Right hindlimb (tissue), 1 donor: ENCODE data around the gene NUP58.
A peak's percentile ranks its signal among the peaks of the same experiment; 100 is the strongest.

Experiments used
- DNase-seq: peaks from one replicate; pipeline ENCODE4 v3.0.0-alpha.2; 2018

NUP58 gene, protein sequence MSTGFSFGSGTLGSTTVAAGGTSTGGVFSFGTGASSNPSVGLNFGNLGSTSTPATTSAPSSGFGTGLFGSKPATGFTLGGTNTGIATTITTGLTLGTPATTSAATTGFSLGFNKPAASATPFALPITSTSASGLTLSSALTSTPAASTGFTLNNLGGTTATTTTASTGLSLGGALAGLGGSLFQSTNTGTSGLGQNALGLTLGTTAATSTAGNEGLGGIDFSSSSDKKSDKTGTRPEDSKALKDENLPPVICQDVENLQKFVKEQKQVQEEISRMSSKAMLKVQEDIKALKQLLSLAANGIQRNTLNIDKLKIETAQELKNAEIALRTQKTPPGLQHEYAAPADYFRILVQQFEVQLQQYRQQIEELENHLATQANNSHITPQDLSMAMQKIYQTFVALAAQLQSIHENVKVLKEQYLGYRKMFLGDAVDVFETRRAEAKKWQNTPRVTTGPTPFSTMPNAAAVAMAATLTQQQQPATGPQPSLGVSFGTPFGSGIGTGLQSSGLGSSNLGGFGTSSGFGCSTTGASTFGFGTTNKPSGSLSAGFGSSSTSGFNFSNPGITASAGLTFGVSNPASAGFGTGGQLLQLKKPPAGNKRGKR

DNA sequence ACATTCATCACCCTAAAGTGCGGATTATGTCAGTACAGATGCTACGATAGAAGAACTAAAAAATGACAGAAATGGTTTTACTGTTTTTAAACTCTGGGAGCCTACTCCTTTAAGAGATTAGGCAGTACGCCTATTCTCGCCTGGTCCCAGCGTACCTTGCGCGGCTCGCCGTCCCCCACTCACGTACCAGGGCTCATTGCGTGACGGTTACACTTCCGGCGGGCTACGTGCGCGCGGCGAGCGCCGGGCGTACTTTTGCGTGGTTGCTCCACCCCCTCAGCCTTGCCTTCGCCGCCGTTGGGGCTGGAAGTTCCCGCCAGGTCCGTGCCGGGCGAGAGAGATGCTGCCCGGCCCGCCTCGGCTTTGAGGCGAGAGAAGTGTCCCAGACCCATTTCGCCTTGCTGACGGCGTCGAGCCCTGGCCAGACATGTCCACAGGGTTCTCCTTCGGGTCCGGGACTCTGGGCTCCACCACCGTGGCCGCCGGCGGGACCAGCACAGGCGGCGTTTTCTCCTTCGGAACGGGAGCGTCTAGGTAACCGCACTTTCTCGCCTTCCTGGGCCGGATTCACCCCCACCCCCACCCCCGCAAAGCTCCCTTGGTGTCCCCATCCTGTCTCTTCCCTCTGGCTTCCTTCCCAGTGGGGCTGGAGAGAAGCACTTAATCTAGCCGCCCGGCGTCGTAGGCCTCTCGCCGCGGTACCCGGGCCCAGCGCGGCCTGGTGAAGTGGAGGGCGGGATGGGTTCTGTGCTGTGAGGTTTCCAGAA lies at the start of gene NUP58:
NUP58 (plus strand) TSS at position 279 of the 767 bp plus-strand sequence; CDS start at position 428, 149 bp downstream.
- DNase-seq = peak; percentile 97

DNA sequence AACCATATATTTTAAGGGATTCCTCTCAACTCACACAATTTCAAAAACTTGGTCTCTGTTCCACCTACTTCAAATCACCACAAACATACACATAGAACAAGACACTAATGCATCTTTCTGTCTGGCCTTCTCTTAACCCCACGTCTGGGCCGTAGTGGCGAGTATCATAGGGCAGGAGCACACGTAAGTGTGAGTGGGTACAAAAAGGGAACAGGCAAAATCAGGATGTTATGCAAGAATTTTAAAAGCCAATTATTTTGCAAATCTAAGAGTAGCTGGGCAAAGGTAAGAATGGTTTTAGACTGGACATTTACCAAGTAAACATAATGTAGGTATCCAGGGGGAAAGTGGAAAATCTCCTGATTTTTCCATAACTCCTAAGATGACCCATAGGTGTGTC lies 49.2 kb upstream of the NUP58 start:
- DNase-seq = no peak

DNA sequence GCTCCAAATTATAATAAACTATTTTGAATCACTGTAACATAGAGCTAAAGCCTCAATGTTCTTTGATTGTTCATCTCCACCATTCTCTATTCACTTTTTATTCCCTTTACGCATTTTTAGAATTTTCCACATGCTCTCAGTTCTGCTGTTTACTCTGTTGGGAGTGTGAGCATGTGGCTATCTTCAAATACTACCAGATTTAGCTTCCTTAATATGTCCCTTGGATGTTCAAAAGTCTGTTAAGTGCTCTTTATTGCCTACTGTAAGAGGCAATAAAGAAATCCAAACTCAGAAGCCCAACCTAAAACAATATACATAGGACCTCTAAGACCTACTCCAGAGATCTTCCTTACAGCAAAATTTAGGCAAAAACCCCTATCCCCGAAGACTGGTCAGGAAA lies 48.7 kb upstream of the NUP58 start:
- DNase-seq = no peak

DNA sequence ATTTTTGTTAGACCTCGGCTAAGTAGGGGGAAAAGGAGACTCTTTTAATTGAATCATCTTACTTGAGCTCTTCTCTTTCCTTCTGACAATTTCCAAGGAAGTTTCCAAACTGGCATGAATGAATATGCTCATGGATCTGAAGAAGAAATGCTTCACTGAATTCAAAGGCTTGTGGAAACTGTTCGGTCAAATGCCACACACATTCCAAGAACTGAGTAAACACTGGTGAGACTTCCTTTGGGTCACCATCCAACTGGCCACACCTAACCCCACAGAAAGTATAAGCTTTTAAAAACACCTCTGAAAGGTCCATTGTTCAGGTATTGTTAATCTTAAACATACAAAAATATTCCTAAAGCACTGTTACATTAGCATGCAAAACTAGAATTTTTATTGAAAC lies 47.7 kb upstream of the NUP58 start:
- DNase-seq = no peak

DNA sequence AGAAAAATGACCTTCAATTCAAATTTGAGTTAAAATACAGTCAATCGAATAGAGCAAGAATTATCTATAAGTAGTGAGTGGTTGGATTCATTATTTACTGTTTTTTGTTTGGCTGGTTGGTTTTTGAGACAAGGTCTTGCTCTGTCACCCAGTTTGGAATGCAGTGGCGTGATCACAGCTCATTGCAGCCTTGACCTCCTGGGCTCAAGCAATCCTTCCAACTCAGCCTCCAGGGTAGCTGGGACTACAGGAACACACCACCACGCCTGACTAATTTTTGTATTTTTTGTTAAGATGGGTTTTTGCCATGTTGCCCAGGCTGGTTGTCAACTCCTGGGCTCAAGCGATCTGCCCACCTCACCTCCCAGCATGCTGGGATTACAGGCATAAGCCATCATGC lies 39.2 kb upstream of the NUP58 start:
- no peak for DNase-seq

DNA sequence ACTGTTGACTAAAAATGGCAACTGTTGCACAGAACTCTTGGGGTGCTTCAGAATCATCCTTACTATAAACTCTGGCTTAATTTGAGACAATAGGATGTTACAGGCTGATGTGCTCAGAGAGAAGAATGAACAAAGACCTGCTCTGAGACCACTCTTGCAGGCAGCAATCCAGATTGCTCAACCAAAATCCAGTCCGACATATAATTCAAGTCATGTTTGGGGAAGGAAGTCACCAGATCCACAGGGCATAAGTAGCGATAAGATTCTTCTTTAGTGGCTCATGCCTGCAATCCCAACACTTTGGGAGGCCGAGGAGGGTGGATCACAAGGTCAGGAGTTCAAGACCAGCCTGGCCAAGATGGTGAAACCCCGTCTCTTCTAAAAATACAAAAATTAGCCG lies 34.7 kb upstream of the NUP58 start:
- no peak for DNase-seq

DNA sequence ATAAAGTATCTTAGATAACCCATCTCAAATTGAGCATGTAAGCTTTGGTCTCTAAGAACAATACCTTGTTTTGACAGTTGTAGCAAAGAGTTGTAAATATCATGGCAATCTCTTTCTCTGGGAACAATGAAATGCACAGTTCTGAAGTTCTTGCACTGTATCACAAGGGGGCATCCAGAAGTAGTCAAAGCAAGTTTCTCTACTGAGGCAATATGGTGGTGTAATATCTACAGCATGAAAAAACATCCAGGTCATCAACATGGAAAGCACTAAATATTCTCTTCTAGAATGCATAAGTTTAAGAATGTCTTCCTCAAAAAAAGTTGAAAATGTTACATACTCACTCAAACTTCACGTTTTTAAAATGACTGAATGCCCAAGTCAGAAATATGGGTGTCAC lies 33.7 kb upstream of the NUP58 start:
- DNase-seq = no peak

DNA sequence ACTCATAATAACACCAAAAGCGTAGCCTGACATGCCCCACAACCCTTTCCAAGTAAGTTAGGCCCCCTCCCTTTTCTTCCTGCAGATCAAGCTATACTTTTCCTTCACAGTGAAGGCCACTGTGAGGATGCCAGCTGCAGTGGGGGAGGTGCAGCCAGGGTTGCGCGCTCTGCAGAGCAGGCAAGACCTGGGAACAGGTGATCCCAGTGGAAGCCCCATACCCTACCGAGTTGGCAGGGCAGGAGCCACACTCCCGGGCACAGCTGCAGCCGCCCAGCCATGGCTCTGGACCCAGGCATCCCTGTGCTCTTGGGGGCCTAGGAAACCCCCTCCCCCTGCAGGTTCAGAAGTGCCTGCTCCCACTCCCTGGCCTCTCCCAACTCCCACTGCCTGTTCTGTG lies 32.9 kb upstream of the NUP58 start:
- no peak for DNase-seq

DNA sequence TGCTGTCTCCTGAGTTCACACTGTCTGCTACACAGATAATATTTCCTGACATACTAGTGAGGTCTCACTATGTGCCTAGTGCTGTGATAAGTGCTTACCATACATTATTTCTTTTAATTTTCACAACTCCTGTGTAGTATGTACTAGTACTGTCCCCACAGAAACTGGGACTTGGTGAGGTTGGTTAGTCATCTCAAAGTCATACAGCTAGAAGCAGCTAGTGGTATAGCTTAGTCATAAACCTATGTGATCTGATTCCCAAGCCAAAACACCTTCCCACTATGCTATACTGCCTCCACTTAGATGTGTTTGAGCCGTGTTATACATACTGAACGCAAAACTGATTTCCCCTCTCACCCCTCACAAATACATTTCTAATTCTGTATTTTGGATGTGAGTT lies 24.7 kb upstream of the NUP58 start:
- no peak for DNase-seq

DNA sequence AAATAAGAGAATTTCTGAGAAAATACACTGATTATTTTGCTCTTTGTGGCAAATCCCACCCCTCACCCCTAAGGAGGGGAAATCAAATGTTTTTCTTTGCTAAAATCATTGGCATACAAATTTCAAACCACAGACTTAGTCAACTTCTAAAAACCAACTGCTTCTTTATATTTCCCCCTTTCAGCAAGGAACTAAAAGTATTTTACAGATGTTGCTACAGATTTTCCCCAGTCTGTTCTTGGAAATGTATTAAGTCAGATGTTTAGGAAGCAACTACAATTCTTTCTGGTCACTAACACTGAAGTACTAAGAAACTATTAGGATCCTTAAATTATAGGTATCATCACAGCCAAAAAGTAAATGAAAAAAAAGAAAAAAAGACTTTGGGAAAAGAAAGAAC lies 21.0 kb upstream of the NUP58 start:
- no peak for DNase-seq

DNA sequence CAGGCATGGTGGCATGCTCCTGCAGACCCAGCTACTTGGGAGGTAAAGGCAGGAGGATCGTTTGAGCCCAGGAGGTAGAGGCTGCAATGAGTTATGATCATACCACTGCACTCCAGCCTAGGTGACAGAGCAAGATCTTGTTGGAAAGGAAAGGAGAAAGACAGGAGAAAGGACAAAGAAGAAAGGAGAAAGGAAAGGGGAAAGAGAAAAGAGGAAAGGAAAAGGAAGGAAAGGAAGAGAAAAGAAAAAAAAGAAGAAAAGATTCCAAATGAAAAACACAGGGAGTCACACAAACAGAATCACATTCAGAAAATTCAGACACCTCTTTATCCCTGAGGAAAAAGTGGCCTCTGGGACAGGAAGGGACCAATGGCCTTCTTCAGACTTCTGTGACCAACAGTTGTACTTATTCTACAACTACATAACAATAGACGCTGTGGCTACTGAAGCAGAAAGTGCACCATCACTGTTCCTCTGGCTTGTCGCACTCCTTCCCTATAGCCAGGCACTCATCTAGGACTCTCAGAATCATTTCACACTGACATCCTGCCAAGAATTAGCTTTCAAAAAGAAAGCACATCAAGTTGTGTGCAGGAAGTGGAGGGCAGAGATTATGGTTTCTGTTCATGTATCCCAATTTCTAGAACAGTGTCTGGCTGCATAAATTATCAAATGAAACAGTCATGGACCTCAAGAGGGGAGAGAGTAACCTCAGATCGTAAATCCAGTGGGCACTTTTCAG lies 20.1 kb upstream of the NUP58 start:
- no peak for DNase-seq

DNA sequence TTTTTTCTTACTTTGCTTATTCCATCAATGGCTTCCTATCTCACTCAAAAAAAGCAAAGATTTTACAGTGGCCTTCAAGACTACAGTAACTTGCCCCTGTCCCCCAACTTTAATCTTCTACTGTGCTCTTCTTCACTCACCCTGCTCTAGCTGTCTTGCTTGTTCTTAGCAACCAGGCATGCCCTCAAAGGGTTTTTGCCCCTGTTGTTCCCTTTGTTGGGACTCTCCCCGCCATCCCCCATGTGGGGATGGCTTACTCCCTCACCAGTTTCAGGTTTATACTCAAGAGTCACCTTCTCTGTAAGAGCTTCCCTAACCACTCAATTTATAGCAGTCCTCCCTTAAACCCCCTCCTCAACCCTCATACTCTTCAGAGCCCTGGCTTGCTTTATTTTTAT lies 19.5 kb upstream of the NUP58 start:
- DNase-seq = no peak

DNA sequence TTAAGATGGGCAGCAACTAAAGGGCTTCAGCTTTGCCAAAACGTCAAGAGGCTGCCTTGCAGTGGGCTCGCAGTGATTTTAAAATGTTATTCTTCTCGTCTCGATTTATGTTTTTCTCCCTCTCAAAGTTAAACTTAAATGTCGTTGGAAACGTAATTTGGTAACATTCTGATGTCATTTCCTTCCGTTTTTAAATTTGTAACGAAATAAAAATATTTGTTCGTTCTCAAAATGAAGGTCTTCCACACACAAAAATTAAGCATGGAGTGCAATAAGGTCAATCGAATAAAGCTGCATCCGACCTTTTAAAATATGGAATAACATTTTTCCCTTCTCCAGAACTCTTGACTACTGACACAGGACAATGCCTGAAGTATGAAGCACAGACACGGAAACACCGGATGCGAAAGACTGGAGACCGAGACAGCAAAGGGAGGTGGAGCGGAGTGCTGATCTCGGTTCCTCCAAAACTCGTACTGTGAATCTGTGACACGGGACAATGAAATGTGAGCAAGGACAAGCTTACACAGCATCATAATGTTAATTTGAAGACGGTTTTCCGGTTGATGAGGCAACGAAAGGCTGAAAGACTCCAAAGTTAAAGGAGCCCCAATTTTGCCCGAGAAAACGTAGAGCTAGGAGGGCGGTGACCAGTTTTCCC lies 15.0 kb upstream of the NUP58 start:
- DNase-seq = peak; percentile 36

DNA sequence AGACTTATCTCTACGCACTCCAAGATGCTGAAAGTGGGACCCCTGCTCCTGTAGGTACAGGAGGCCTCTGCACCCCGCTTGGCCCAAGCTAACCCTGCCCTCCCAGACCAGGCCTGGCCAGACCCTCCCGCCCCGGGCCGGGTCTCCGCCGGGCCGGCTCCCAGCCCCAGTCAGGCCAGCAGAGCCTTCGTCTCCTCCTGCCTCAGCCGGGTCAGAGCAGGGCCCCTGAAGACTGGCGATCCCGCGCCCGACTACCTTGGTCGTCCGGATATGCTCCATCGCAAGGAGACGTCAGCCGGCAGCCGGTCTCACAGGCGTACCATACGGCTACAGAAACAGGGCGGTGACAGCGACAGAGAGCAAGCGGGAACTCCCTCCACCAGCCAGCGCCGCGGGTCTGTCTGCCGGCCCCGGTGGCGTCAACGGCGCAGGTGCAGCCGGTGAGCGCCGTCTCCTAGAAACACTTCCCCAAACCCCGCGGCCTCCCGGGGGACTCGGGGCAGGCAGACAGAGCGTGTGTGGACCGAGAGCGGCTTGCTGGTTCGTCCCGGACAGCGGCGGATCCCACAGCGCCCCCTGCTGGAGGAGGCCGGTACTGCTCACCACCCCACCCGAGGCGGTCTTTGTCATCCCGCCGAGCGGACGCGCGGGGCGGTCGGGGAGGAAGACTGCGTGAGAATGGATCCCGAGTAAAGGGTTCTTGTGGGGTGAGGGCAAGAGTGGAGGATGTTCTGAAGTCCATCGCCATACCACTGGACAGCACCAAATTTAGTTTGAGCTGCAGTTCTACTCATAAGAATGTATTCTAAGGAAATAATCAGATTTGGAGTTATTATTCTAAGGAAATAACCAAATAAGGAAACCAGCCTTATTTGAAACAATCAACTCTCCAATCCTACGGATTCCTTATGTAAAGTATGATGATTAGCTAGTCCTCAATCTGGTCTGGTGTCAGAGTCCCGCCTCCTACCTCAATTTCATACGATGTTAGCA lies 14.2 kb upstream of the NUP58 start, which contains the start of gene MTMR6:
MTMR6 (minus strand) TSS at position 520 of the 993 bp plus-strand sequence; CDS start at position 279, 241 bp downstream.
- DNase-seq = peak; percentile 96

DNA sequence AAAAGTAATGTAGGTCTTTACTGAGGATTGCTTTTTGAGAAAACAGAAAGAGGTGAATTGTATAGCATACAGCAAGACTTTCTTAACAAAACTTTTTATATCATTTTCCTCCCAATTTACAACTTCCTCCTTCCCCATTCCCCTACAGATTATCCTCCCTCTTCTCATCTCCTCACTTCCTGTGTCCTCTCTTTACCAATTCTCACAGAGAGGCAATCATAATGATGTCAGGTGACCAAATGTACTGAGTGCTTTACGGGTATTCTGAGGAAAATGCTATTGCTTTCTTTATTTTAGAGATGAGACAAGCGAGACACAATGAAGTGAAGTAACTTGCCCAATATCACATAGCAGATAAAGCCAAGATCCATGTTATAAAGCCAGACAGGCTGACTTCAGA lies 12.5 kb upstream of the NUP58 start:
- DNase-seq = no peak

DNA sequence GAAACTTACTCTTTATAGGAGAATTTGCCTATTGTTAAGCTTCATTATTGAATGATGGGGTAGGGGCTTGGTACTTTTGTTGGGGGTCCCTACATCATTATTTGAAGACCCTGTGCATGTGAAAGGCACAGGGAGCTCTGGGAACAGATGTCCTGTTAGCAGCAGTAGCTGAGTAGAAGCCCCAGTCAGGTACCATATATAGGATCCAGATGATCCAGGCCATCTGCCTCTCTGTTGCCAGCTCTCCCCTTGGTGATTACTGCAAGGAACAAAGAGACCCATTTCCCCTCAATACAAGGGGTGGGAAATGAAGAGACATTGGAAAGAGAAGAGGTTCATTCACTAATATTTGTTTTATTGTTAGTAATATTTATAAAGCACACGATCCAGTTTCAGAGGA lies 9.7 kb upstream of the NUP58 start:
- no peak for DNase-seq

DNA sequence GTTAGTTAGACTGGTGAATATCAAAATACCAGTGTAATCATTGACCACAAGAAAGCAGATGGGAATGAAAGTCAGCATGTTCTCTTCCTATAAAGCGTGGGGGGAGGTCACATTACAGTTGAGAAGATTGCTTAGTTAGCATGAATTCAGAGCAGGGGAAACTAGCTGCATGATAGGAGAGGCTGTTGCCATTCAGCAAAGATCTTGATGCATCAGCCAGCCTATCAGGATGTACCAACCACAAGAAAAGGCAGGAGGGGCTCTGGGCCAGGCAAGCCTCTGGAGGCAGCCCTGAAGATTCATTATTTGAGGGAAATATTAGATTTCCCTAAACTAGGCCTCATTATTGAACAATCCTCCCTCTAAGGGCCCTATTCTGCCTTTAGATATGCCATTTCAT lies 9.1 kb upstream of the NUP58 start:
- DNase-seq = no peak

DNA sequence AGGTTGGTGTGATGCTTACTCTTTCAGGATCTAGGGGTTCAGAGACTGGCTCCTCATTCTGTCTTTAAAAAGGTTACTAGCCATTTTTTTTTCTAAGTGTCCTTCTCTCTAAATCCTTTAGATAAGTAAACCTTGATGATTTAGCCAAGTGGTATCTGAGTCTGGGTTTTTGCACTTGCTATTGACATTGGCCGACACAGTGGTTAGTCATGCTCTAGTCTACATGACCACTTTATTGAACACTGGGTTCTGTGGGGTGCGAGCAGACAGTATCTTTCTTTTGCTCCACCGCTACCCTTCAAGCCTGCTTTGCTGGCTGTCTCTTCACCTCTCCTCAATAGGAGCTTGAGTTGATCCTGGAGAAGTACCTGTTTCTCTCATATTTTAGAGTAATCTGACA lies 6.2 kb upstream of the NUP58 start:
- DNase-seq = no peak

DNA sequence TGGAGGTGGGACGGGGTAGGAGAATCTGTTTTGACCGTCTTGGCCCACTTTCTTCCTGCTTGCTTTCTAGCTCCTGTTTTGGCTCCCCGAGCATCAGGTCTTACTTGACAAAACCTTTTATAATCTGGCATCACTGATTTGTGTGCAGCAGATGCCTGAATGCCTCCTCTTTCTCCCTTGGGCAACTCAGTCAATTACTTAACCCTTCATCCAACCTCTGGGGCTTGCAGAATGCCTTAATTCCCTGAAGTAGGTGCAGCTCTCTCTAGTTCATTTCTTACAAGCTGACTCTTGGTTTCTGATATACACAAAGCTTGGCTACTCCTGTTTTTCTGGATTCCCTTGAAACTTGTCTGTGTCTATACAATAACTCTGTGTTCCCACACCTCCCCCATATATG lies 5.7 kb upstream of the NUP58 start:
- no peak for DNase-seq

DNA sequence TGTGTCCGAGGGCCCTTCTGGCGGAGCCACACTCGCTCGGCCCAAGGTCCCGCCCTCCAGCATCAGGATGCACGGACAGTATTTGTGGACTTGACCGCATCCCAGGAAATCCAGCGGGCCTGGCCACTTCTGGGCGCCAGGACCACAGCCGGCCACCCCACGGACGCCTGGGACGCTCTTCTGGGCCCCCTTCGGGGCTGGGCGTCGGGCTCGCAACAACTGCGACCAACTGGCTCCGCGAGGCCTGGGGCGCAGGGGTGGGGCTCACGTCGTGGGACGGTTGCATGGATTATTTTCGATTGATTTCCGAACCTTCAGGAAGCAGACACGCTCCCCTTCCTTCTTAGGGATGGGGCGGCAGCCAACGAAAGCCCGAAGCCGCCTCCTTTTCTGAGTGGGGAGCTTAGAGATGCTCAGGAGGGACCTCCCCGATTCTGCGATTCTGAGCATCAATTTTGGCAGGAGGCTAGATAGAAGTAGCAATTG lies 521 bp upstream of the NUP58 start:
- DNase-seq = peak; percentile 77

DNA sequence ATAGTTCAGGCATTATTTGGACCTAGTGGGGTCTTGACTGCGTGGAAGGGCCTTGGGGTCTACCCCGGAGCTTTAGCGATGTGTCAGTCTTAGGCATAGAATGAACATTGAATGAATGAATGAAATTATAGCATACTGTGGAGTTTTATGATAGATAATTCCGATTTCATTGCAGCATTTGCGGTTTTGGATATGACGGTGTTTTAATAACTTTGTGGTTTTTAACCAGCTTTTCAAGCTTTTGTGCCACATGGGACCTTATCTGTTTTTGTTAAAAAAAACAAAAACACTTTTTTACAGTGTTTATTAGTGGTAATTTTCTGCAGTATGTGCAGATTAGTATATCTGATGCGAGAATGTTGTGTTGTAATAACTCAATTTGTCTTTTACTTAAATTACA lies 696 bp downstream of the NUP58 start:
- no peak for DNase-seq
